ENCODE data around the gene CFAP126.
"Not testable (repeated sequence)": the region's sequence is repeated elsewhere in the genome, so short reads cannot be mapped to it uniquely, and the experiment has no call there.

DNA sequence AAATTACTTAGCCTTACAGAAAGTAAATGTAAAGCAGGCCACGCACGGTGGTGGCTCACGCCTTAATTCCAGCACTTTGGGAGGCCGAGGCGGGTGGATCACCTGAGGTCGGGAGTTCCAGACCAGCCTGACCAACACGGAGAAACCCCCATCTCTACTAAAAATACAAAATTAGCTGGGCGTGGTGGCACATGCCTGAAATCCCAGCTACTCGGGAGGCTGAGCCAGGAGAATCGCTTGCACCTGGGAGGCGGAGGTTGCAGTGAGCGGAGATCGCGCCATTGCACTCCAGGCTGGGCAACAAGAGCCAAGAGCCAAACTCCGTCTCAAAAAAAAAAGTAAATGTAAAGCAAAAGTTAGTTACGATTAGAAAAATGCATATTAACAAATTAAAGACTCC lies 21.5 kb upstream of the CFAP126 start:
- TF ChIP-seq, protein P1, sequence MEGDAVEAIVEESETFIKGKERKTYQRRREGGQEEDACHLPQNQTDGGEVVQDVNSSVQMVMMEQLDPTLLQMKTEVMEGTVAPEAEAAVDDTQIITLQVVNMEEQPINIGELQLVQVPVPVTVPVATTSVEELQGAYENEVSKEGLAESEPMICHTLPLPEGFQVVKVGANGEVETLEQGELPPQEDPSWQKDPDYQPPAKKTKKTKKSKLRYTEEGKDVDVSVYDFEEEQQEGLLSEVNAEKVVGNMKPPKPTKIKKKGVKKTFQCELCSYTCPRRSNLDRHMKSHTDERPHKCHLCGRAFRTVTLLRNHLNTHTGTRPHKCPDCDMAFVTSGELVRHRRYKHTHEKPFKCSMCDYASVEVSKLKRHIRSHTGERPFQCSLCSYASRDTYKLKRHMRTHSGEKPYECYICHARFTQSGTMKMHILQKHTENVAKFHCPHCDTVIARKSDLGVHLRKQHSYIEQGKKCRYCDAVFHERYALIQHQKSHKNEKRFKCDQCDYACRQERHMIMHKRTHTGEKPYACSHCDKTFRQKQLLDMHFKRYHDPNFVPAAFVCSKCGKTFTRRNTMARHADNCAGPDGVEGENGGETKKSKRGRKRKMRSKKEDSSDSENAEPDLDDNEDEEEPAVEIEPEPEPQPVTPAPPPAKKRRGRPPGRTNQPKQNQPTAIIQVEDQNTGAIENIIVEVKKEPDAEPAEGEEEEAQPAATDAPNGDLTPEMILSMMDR (conservative IDR thresholded peaks at IDR 0.05 in 1 of 2, IDR thresholded peaks at IDR 0.05 in 1 of 2; ENCODE audit: extremely low read depth in 1 of 2, insufficient read depth in 1 of 2, low read depth in 1 of 2, low read length in 2 of 2): not testable (repeated sequence)
- TF ChIP-seq EZH2 (IDR thresholded peaks at IDR 0.05; ENCODE audit: borderline replicate concordance, low read length): not testable (repeated sequence)

Data from mammary epithelial cell (primary cell).